K562 (cell line): Measurements from ENCODE around the gene KRT26. TPM values are rescaled to one million over a fixed set of nuclear protein-coding genes. Genes with fewer than 3 reads are reported as not detected.
A peak's percentile ranks its signal among the peaks of the same experiment; 100 is the strongest.

Source experiments
- ARID1B ChIP-seq: fragments of 450-650 bp; IDR thresholded peaks from 2 replicates; pipeline ENCODE4 v1.6.1; 2016; ENCODE audit warnings: antibody characterized with exemption, mild to moderate bottlenecking, inconsistent platforms
- CHD7 ChIP-seq: fragments of 200-600 bp; sonication (generic); IDR thresholded peaks from one replicate; pipeline ENCODE4 v1.6.1; 2012; ENCODE audit warnings: mild to moderate bottlenecking, low read depth, low read length, inconsistent platforms
- DPF2 ChIP-seq: fragments of 450-650 bp; IDR thresholded peaks from 2 replicates; pipeline ENCODE4 v1.6.1; 2016
- FOXK1 ChIP-seq: sonication (generic); formaldehyde crosslinking; IDR thresholded peaks from 2 replicates; pipeline ENCODE4 v1.8.0; 2022; ENCODE audit warnings: missing genetic modification reagents, mild to moderate bottlenecking, borderline replicate concordance
- NELFE ChIP-seq: IDR thresholded peaks from 2 replicates; pipeline ENCODE4 v1.6.1; 2011; ENCODE audit warnings: mild to moderate bottlenecking; ENCODE audit not compliant: insufficient read depth, insufficient read length
- SMC3 ChIP-seq: conservative IDR thresholded peaks from 2 replicates; pipeline ENCODE4 v1.6.1; 2011; ENCODE audit warnings: low read depth, low read length, improper control_type of control experiment; ENCODE audit not compliant: insufficient read depth
- STAT5A ChIP-seq: IDR thresholded peaks from 2 replicates; pipeline ENCODE4 v1.6.1; 2012; ENCODE audit warnings: low read length, inconsistent platforms, borderline replicate concordance
- TAF1 ChIP-seq: IDR thresholded peaks from 2 replicates; pipeline ENCODE4 v1.6.1; 2011; ENCODE audit warnings: mild to moderate bottlenecking, low read length, moderate library complexity; ENCODE audit not compliant: insufficient read depth, control insufficient read depth, severe bottlenecking; ENCODE audit errors: extremely low read depth
- ZEB2 ChIP-seq: fragments of 450-650 bp; IDR thresholded peaks from 2 replicates; pipeline ENCODE4 v1.6.1; 2016
- ZNF551 ChIP-seq: fragments of 250-450 bp; sonication (Bioruptor Pico); IDR thresholded peaks from 2 replicates; pipeline ENCODE4 v1.5.0; 2021; ENCODE audit warnings: mild to moderate bottlenecking, moderate library complexity
- polyA plus RNA-seq, 8 experiments: library from polyadenylated mRNA; depleted of rRNA in 4 of 8; stranded (reverse) in 5 of 8; unstranded in 3 of 8; fragments of >200 nt; fragmentation: Nextera tagmentation in 2 of 8; fragmentation: Illumina TruSeq in 1 of 8; extraction: Ambion mirVana in 2 of 8; extraction: Trizol in 1 of 8; gene quantifications; 2 replicates each; pipeline versions ENCODE4 v1.2.1 to v1.2.3, GENCODE V29; 2011 to 2014; ENCODE audit warnings: inconsistent platforms in 1 of 8, missing spikeins in 1 of 8
- total RNA-seq, 7 experiments: library from RNA; depleted of rRNA in 6 of 7; stranded (reverse); fragments of >200 nt in 6 of 7; fragmentation: Illumina TruSeq in 2 of 7; extraction: Trizol in 2 of 7; gene quantifications; 2 replicates each; pipeline versions ENCODE4 v1.2.1 to v1.2.3, GENCODE V29; 2011 to 2021; ENCODE audit warnings: low replicate concordance in 1 of 7
- TF ChIP-seq, protein P1 (sequence below), 2 experiments: fragments of 450-650 bp; IDR thresholded peaks; 2 replicates each; pipeline ENCODE4 v1.6.1; 2016

KRT26 gene
- total and polyA plus RNA-seq, 9 of the 15 experiments (the other 6 are each of a cell fraction or from before 2014, with no cell fraction given) = not detected

DNA sequence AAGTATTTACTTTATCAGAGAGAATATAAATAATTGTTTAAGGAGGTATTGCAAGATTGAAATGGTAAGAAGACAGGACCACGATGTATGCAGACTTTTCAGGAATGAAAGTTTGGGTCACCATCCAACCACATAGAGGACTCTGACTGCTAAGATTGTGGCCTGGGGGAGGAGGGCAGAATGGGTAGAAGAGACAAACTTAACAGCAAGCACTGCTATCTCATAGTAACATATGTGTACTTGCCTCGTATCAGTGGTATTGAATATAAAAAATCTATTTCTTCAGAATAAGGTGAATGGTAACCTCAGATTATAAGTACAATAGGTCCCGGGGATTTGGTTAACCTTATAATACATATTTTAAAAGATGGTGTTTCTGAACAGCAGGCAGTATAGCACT is 44.6 kb upstream of the KRT26 start (continued):
- TF ChIP-seq CHD7 = no peak
- TF ChIP-seq STAT5A = peak; percentile 62
- peak; percentile 62; the same call in 1 of the 2 replicates for TF ChIP-seq DPF2
- no peak for TF ChIP-seq ZNF551 (CRISPR knock-in tag)
- no peak for TF ChIP-seq NELFE
- no peak for TF ChIP-seq SMC3
- TF ChIP-seq ZEB2 = no peak
- TF ChIP-seq ARID1B = peak; percentile 80
- TF ChIP-seq TAF1 = peak; percentile 29
- no peak for TF ChIP-seq FOXK1 (CRISPR knock-in tag)
- TF ChIP-seq, protein P1, sequence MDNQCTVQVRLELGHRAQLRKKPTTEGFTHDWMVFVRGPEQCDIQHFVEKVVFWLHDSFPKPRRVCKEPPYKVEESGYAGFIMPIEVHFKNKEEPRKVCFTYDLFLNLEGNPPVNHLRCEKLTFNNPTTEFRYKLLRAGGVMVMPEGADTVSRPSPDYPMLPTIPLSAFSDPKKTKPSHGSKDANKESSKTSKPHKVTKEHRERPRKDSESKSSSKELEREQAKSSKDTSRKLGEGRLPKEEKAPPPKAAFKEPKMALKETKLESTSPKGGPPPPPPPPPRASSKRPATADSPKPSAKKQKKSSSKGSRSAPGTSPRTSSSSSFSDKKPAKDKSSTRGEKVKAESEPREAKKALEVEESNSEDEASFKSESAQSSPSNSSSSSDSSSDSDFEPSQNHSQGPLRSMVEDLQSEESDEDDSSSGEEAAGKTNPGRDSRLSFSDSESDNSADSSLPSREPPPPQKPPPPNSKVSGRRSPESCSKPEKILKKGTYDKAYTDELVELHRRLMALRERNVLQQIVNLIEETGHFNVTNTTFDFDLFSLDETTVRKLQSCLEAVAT (IDR thresholded peaks at IDR 0.05) = no peak
